ENCODE results near the gene CPSF7.

DNA sequence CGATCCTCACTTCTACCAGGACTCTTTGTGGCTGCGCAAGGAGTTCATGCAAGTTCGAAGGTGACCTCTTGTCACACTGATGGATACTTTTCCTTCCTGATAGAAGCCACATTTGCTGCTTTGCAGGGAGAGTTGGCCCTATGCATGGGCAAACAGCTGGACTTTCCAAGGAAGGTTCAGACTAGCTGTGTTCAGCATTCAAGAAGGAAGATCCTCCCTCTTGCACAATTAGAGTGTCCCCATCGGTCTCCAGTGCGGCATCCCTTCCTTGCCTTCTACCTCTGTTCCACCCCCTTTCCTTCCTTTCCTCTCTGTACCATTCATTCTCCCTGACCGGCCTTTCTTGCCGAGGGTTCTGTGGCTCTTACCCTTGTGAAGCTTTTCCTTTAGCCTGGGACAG, 61.1 kb downstream of the CPSF7 start:
- TF ChIP-seq, protein P1, sequence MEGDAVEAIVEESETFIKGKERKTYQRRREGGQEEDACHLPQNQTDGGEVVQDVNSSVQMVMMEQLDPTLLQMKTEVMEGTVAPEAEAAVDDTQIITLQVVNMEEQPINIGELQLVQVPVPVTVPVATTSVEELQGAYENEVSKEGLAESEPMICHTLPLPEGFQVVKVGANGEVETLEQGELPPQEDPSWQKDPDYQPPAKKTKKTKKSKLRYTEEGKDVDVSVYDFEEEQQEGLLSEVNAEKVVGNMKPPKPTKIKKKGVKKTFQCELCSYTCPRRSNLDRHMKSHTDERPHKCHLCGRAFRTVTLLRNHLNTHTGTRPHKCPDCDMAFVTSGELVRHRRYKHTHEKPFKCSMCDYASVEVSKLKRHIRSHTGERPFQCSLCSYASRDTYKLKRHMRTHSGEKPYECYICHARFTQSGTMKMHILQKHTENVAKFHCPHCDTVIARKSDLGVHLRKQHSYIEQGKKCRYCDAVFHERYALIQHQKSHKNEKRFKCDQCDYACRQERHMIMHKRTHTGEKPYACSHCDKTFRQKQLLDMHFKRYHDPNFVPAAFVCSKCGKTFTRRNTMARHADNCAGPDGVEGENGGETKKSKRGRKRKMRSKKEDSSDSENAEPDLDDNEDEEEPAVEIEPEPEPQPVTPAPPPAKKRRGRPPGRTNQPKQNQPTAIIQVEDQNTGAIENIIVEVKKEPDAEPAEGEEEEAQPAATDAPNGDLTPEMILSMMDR (IDR thresholded peaks at IDR 0.05; ENCODE audit: low read length): no peak
- no peak for TF ChIP-seq EZH2 (optimal IDR thresholded peaks at IDR 0.05; ENCODE audit: low read depth, low read length)
